GM15510 (cell line): ENCODE results near the gene C5AR1.

Source experiments
- POLR2A ChIP-seq: IDR thresholded peaks from 3 replicates; pipeline ENCODE4 v1.6.1; 2011; ENCODE audit warnings: borderline replicate concordance; ENCODE audit not compliant: insufficient read length; ENCODE audit errors: extremely low read depth

The C5AR1 gene

DNA sequence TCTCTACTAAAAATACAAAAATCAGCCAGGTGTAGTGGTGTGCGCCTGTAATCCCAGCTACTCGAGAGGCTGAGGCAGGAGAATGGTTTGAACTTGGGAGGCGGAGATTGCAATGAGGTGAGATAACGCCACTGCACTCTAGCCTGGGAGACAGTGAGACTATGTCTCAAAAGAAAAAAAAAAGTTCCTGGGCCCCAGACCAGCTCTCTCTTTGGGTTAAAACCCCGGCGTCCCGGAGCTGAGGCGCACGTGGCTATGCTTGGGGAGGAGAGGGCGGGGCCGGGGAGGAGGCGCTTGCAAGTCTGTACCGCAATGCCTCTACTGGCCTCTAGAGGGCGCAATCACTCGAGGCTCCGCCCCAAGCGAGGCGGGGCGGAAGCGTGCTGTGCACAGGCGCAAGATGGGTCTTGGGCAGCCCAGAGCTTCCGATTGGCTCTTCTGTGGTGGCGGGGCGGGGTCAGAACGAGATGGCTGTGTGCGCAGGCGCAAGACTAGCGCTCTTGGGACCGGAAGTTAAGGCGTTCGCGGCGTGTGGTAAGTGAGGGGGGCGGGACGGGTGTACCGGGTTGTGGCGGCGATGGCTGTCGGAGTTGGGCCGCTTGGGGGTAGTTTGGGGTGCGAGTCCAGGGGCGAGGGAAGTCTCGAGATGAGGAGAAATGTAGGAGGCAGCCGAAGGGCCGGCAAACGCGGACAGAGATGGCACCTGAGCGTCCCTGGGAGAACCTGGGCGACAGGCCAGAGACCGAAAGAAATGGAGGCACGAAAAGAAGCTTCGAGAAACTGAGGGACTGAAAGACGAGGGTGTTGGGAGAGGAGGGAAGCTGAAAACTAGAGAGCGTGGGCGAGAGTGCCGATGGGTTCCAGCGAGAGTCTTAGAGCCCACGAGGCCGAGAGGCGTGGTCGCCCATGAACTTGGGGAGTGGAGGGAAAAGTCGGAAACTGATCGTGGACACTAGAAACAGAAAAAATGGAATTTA lies 39.4 kb downstream of the C5AR1 start, which contains the start of gene DHX34:
Gene DHX34 (plus strand): TSS at position 497 of the 977 bp plus-strand sequence. CDS start 3,716 bp downstream, outside the sequence.
- TF ChIP-seq POLR2A = peak; percentile 76

DNA sequence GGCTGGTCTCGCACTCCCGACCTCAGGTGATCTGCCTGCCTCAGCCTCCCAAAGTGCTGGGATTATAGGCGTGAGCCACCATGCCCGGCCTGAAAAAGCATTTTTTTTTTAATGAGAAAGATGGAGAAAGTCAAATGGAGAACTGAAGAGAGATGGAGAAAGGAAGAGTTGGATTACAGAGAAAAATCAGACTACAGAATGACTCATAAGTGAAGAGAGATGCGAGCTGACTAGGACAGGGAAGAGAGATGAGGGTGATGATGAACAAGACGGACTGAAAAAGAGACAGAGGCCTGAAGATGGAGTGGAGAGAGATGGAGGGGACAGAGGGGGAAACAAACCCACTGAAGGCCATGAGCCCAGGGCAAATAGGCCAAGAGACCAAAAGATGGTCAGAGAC lies 41.0 kb downstream of the C5AR1 start:
- TF ChIP-seq POLR2A = no peak

DNA sequence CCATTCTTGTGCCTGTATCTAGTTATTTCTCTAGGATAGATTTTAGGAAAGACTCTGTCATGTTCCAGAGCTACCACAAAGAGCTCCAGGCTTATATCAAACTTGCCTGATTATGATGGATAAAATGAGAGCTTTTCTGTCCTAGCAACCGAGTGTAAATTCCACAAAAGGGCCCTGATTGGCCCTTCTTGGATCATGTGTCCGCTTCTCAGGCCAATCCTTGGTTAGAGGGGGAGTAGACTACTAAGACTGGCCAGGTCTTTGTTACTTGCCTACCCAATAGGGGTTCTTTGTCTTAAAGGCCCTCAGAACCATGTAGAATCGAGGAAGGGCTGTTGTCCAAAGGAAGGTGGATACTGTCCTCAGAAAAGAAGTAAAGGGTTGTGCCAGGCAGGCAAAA lies 41.9 kb downstream of the C5AR1 start:
- TF ChIP-seq POLR2A = no peak

DNA sequence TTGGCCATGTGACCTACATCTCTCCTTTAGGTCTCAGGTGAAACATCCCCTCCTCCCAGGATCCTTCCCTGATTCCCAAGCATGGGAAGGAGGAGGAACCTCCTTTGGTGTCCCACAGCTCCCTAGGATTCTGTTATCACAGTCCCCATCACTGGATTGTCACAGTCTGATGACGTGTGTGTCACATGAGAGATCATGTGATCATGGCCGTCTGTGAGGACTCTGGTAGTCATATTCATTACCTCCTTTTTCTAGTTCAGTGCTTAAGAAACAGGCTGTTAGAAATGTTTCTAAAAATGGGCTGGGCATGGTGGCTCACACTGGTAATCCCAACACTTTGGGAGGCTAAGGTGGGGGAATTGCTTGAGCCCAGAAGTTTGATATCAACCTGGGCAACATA lies 42.4 kb downstream of the C5AR1 start:
- TF ChIP-seq POLR2A = no peak

GRCh38 chr19:47353307-47353712 lies 43.6 kb downstream of the C5AR1 start:
- no peak for TF ChIP-seq POLR2A

GRCh38 chr19:47356900-47357299 lies 47.2 kb downstream of the C5AR1 start:
- no peak for TF ChIP-seq POLR2A

DNA sequence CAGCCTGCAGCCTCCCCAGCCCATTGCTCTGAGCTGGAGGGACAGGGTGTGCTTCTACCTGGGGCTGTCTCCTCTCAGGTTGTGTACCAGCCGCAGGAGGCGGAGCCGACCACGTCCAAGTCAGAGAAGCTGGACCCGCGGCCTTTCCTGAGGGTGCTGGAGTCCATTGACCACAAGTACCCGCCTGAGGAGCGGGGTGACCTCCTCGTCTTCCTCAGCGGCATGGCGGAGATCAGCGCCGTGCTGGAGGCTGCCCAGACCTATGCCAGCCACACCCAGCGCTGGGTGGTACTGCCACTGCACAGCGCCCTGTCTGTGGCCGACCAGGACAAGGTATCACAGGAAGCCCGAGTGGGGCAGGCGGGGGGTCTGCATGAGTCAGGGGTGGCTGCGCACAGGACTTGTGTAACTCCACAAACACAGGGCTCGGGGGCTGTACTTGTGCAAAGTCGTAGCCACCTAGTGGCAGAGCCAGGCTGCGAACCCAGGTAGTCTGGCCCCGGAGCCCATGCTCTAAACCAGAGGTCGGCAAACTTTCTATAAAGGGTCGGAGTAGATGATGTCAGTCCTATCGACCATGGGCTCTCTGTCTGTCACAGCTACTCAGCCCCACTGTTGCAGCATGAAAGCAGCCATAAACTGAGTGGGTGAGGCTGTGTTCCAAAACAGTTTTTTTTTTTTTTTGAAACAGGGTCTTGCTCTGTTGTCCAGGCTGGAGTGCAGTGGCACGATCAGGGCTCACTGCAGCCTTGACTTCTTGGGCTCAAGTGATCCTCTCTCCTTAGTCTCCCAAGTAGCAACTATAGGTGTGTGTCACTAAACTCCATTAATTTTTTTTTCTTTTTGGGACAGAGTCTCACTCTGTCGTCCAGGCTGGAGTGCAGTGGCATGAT lies 48.4 kb downstream of the C5AR1 start:
- TF ChIP-seq POLR2A = no peak

- TF ChIP-seq POLR2A = no peak
Measured at GRCh38 chr19:47358936-47359335, 49.3 kb downstream of the C5AR1 start.

- no peak for TF ChIP-seq POLR2A
Measured at GRCh38 chr19:47362321-47362720, 52.7 kb downstream of the C5AR1 start.

GRCh38 chr19:47363758-47364531 lies 54.3 kb downstream of the C5AR1 start:
- TF ChIP-seq POLR2A = no peak

DNA sequence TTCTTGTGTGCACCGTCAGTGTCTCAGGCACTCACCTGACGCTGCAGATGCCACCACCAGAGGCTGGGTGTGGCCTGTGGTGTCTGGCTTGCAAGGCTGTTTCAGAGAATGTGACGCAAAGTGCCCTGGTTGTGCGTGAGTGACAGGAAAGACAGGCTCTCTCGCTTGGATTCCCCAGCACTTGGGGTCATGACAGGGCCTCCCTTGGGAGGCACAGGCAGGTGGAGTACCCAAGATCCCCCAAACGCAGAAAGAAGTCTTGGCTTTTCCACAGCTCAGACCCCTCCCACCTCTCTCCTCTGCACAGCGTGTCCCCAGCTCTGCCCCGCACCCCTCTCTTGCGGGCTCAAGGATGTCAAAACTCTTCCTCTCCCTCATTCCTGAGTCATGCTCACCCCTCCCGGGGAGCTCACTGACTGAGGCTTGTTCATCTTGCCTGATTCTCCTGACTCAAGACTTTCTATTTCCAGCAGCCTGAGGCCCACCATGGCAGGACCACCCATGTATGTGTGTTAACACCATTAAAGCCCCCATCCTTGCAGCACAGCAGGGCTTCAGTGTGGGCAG lies 60.5 kb downstream of the C5AR1 start:
- no peak for TF ChIP-seq POLR2A

- no peak for TF ChIP-seq POLR2A
Measured at GRCh38 chr19:47371261-47371660, 61.6 kb downstream of the C5AR1 start.
